K562 (cell line): ENCODE data around the gene BCAS3.

Experiments used
- CTBP1 ChIP-seq: fragments of 450-650 bp; IDR thresholded peaks from 2 replicates; pipeline ENCODE4 v1.6.1; 2016; ENCODE audit warnings: borderline replicate concordance
- JUND ChIP-seq, 2 experiments: IDR thresholded peaks; 2 replicates in 1 of 2; 3 replicates in 1 of 2; pipeline ENCODE4 v1.6.1; 2011; ENCODE audit warnings: borderline replicate concordance in 2 of 2, low read depth in 2 of 2, low read length in 2 of 2, improper control_type of control experiment in 1 of 2, missing biosample characterization in 1 of 2, missing genetic modification characterization in 1 of 2, missing genetic modification reagents in 1 of 2
- POLR2A ChIP-seq: fragments of 450-650 bp; conservative IDR thresholded peaks from 2 replicates; pipeline ENCODE4 v1.6.1; 2016
- SMARCB1 ChIP-seq: IDR thresholded peaks from 2 replicates; pipeline ENCODE4 v1.6.1; 2011; ENCODE audit warnings: improper control_type of control experiment, low read depth; ENCODE audit not compliant: insufficient read length
- TGIF2 ChIP-seq: sonication (generic); formaldehyde crosslinking; IDR thresholded peaks from 2 replicates; pipeline ENCODE4 v1.8.1; 2022; ENCODE audit warnings: mild to moderate bottlenecking, missing genetic modification reagents, moderate library complexity
- ZNF79 ChIP-seq: fragments of 250-450 bp; sonication (Bioruptor Pico); IDR thresholded peaks from 2 replicates; pipeline ENCODE4 v1.4.0; 2020; ENCODE audit warnings: low read depth, mild to moderate bottlenecking, moderate library complexity
- ZZZ3 ChIP-seq: fragments of 450-650 bp; IDR thresholded peaks from 2 replicates; pipeline ENCODE4 v1.6.1; 2016; ENCODE audit warnings: antibody characterized with exemption, mild to moderate bottlenecking, moderate library complexity
- TF ChIP-seq, protein P1 (sequence below), 3 experiments: IDR thresholded peaks in 2 of 3; conservative IDR thresholded peaks in 1 of 3; 2 replicates each; pipeline ENCODE4 v1.5.1; 2011 to 2012; ENCODE audit warnings: low read length in 3 of 3, mild to moderate bottlenecking in 3 of 3, control low read depth in 2 of 3, improper control_type of control experiment in 1 of 3, inconsistent platforms in 1 of 3, low read depth in 1 of 3, mixed read lengths in 1 of 3, moderate library complexity in 1 of 3; ENCODE audit not compliant: insufficient read depth in 2 of 3

DNA sequence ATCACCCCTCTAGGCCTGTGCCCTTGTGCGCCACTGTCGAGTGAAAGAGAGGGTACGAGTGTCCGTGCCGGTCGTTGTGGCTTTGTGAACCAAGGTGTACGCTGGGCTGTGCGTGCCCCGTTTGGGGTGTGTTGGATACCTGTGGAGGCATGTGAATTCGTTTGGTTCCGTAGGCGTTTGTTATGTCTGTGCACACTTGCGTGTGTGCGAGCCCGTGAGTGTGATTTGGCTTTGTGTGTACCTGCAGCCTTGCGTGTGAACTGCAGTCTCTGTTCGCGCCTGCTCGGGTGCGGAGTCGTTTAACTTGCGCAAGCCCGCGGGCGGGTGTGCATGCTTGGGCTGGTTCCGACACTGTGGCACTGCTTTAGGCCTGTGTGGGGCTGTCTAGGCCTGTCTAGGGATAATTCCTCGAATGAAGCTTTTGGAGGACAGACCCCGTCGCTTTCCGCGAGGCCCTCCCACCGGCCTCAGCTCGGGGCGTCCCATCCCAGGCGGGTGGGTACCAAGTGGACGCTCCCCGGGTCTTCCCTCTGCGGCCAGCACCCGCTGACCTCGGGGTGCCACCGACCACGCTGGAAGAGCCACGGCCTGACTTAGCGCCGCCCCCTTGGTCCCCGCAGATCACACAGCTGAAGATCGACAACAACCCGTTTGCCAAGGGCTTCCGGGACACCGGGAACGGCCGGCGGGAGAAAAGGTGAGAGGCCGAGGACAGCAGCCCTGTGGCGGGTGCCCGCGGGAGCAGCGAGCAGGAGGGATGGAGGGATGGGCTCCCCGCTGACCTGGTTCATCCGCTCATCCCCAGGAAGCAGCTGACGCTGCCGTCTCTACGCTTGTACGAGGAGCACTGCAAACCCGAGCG, 726.4 kb downstream of the BCAS3 start:
- TF ChIP-seq JUND (IDR thresholded peaks at IDR 0.05; ENCODE audit: borderline replicate concordance, low read depth, low read length) (no peak), JUND (tag; IDR thresholded peaks at IDR 0.05; ENCODE audit: borderline replicate concordance, low read depth, low read length) (no peak), SMARCB1 (no peak), CTBP1 (no peak), POLR2A (no peak), ZZZ3 (no peak), ZNF79 (CRISPR knock-in tag) (no peak), TGIF2 (CRISPR knock-in tag) (no peak)
- TF ChIP-seq, protein P1, sequence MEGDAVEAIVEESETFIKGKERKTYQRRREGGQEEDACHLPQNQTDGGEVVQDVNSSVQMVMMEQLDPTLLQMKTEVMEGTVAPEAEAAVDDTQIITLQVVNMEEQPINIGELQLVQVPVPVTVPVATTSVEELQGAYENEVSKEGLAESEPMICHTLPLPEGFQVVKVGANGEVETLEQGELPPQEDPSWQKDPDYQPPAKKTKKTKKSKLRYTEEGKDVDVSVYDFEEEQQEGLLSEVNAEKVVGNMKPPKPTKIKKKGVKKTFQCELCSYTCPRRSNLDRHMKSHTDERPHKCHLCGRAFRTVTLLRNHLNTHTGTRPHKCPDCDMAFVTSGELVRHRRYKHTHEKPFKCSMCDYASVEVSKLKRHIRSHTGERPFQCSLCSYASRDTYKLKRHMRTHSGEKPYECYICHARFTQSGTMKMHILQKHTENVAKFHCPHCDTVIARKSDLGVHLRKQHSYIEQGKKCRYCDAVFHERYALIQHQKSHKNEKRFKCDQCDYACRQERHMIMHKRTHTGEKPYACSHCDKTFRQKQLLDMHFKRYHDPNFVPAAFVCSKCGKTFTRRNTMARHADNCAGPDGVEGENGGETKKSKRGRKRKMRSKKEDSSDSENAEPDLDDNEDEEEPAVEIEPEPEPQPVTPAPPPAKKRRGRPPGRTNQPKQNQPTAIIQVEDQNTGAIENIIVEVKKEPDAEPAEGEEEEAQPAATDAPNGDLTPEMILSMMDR (IDR thresholded peaks at IDR 0.05 in 2 of 3, conservative IDR thresholded peaks at IDR 0.05 in 1 of 3; ENCODE audit: insufficient read depth in 2 of 3, low read depth in 1 of 3, low read length in 3 of 3): no peak
